K562 (cell line): ENCODE data around the gene AIG1. TPM values are rescaled to one million over a fixed set of nuclear protein-coding genes. Genes with fewer than 3 reads are reported as not detected.
A peak's percentile ranks its signal among the peaks of the same experiment; 100 is the strongest.

Experiments used
- ATAC-seq: fragments of 200-7000 bp; cut with Tn5 transposase; 3 replicates; pipeline ENCODE4 v1.9.1; 2020; ENCODE audit warnings: moderate library complexity
- BruUV-seq: library from RNA; stranded (reverse); fragments of 400-500 nt; replicated peaks from 2 replicates; lab custom pipeline; 2021; lab: Mats Ljungman, UMichigan
- CTCF ChIA-PET: fragments of 300-600 bp; formaldehyde crosslinking; extraction: SDS; loops from one replicate; lab custom pipeline; 2021; ENCODE audit warnings: low intra/inter-chr PET ratio; lab: Yijun Ruan, JAX
- POLR2A ChIA-PET: fragments of 300-600, 350-650 bp; sonication (Branson Sonifier 250); formaldehyde crosslinking; extraction: SDS; loops from one replicate; lab custom pipeline; 2021; ENCODE audit warnings: antibody characterized with exemption, inconsistent platforms; lab: Yijun Ruan, JAX
- DNase-seq, 4 experiments: peaks; one replicate each; pipeline versions ENCODE4 v3.0.0 to v3.0.0-alpha.2; 2011 to 2018; ENCODE audit warnings: low spot score in 3 of 4, mixed read lengths in 3 of 4; ENCODE audit errors: extremely low read depth in 1 of 4
- FAIRE-seq: peaks from 2 replicates; lab custom pipeline; 2011; peaks lifted over from hg19 to GRCh38; lab: Jason Lieb, UNC
- H2AFZ ChIP-seq: 2 replicates; pipeline ENCODE4 v1.6.0; 2011; ENCODE audit warnings: low read depth, low read length, control low read depth, inconsistent platforms
- H3K27ac ChIP-seq: fragments of 200-600 bp; 3 replicates; pipeline ENCODE4 v1.8.0; 2011; ENCODE audit warnings: low read depth, mild to moderate bottlenecking, control low read depth, inconsistent platforms, low read length, moderate library complexity, mixed read lengths; ENCODE audit errors: extremely low read depth
- H3K27me3 ChIP-seq, 2 experiments: fragments of 300-600 bp in 1 of 2; 2 replicates in 1 of 2; 3 replicates in 1 of 2; pipeline versions ENCODE4 v1.6.0 to v1.8.0; 2011; ENCODE audit warnings: inconsistent platforms in 2 of 2, low read length in 2 of 2, mild to moderate bottlenecking in 1 of 2, mixed read lengths in 1 of 2, moderate library complexity in 1 of 2; ENCODE audit not compliant: control insufficient read depth in 2 of 2, insufficient read depth in 2 of 2
- H3K36me3 ChIP-seq: fragments of 300-600 bp; 3 replicates; pipeline ENCODE4 v1.8.0; 2011; ENCODE audit warnings: mild to moderate bottlenecking, low read length, inconsistent platforms; ENCODE audit not compliant: control insufficient read depth, insufficient read depth
- H3K4me1 ChIP-seq, 2 experiments: fragments of 200-600 bp in 1 of 2; replicated peaks in 1 of 2; 2 replicates in 1 of 2; 3 replicates in 1 of 2; pipeline versions ENCODE4 v1.5.1 to v1.8.0; 2011; ENCODE audit warnings: inconsistent platforms in 2 of 2, low read length in 2 of 2, mild to moderate bottlenecking in 1 of 2, mixed read lengths in 1 of 2, moderate library complexity in 1 of 2; ENCODE audit not compliant: control insufficient read depth in 2 of 2, insufficient read depth in 2 of 2
- H3K4me2 ChIP-seq: 2 replicates; pipeline ENCODE4 v1.6.1; 2011; ENCODE audit warnings: low read length, control low read depth, inconsistent platforms, mixed read lengths; ENCODE audit not compliant: insufficient read depth
- H3K4me3 ChIP-seq: fragments of 200-600 bp; sonication (generic), shearing (Covaris generic); 2 replicates; pipeline ENCODE4 v1.5.1; 2016; ENCODE audit warnings: control low read depth, inconsistent platforms
- H3K79me2 ChIP-seq: fragments of 200-600 bp; 3 replicates; pipeline ENCODE4 v1.8.0; 2011; ENCODE audit warnings: low read length, inconsistent platforms; ENCODE audit not compliant: control insufficient read depth, insufficient read depth
- H3K9ac ChIP-seq, 2 experiments: 2 replicates each; pipeline versions ENCODE4 v1.6.0 to v1.6.1; 2011; ENCODE audit warnings: low read depth in 2 of 2, low read length in 2 of 2, control low read depth in 1 of 2, inconsistent platforms in 1 of 2, mild to moderate bottlenecking in 1 of 2, mixed read lengths in 1 of 2; ENCODE audit not compliant: insufficient read depth in 1 of 2
- H3K9me1 ChIP-seq: one replicate; pipeline ENCODE4 v1.6.0; 2011; ENCODE audit warnings: inconsistent platforms, mild to moderate bottlenecking, low read length, moderate library complexity; ENCODE audit not compliant: control insufficient read depth, insufficient read depth
- H3K9me3 ChIP-seq: replicated peaks from 2 replicates; pipeline ENCODE4 v1.5.1; 2011; ENCODE audit warnings: low read depth, low read length, inconsistent platforms; ENCODE audit not compliant: control insufficient read depth, insufficient read depth
- H4K20me1 ChIP-seq: replicated peaks from 2 replicates; pipeline ENCODE4 v1.6.1; 2011; ENCODE audit warnings: low read length, inconsistent platforms, mixed read lengths; ENCODE audit not compliant: control insufficient read depth, insufficient read depth
- MEIS2 ChIP-seq: fragments of 450-650 bp; IDR thresholded peaks from 2 replicates; pipeline ENCODE4 v1.6.1; 2014; ENCODE audit warnings: mild to moderate bottlenecking; ENCODE audit not compliant: partially characterized antibody
- NR2C1 ChIP-seq, 2 experiments: fragments of 450-650 bp; IDR thresholded peaks; 2 replicates each; pipeline ENCODE4 v1.6.1; 2017; ENCODE audit warnings: mild to moderate bottlenecking in 2 of 2, antibody characterized with exemption in 1 of 2, inconsistent platforms in 1 of 2, missing compliant biosample characterization in 1 of 2, missing genetic modification characterization in 1 of 2
- NR2C2 ChIP-seq, 2 experiments: fragments of 200-800 bp in 1 of 2; sonication (Bioruptor generic) in 1 of 2; sonication (generic) in 1 of 2; formaldehyde crosslinking in 1 of 2; IDR thresholded peaks; 2 replicates each; pipeline versions ENCODE4 v1.6.1 to v1.8.0; 2016 to 2022; ENCODE audit warnings: mild to moderate bottlenecking in 1 of 2, missing compliant biosample characterization in 1 of 2, missing genetic modification characterization in 1 of 2, missing genetic modification reagents in 1 of 2
- RBM22 ChIP-seq: fragments of 200-400 bp; formaldehyde crosslinking; IDR thresholded peaks from 2 replicates; pipeline ENCODE4 v1.6.1; 2018; ENCODE audit warnings: low read length, low read depth; ENCODE audit not compliant: poor library complexity, severe bottlenecking
- RFX1 ChIP-seq: fragments of 450-650 bp; IDR thresholded peaks from 2 replicates; pipeline ENCODE4 v1.6.1; 2016; ENCODE audit warnings: mild to moderate bottlenecking, moderate library complexity
- SOX6 ChIP-seq: fragments of 450-650 bp; IDR thresholded peaks from 2 replicates; pipeline ENCODE4 v1.6.1; 2014; ENCODE audit warnings: mild to moderate bottlenecking
- TEAD2 ChIP-seq: fragments of 450-650 bp; IDR thresholded peaks from 2 replicates; pipeline ENCODE4 v1.6.1; 2016; ENCODE audit warnings: missing genetic modification characterization, control low read depth, missing compliant biosample characterization
- ZSCAN32 ChIP-seq: fragments of 450-650 bp; formaldehyde crosslinking; IDR thresholded peaks from 2 replicates; pipeline ENCODE4 v1.4.0; 2020; ENCODE audit warnings: mild to moderate bottlenecking, moderate library complexity
- WGBS: fragments of 100-300 bp; shearing (Covaris generic); methylation state at CpG from one replicate; pipeline ENCODE4 v1.1.6; 2016; ENCODE audit warnings: low coverage, mixed read lengths; ENCODE audit not compliant: insufficient coverage; ENCODE audit errors: missing lambda C conversion rate; 5-methylcytosine and 5-hydroxymethylcytosine counted together
- in situ Hi-C: fragments of 300-500 bp; cut with MboI; formaldehyde crosslinking; loops from 4 replicates; pipeline ENCODE4 v1.15.0; 2018; ENCODE audit warnings: inconsistent platforms, mixed read lengths
- intact Hi-C: fragments of 100-400 bp; cut with micrococcal nuclease; formaldehyde crosslinking; loops from 2 replicates; pipeline ENCODE4 v1.14.2; 2022
- polyA plus RNA-seq, 8 experiments: library from polyadenylated mRNA; depleted of rRNA in 4 of 8; stranded (reverse) in 5 of 8; unstranded in 3 of 8; fragments of >200 nt; fragmentation: Nextera tagmentation in 2 of 8; fragmentation: Illumina TruSeq in 1 of 8; extraction: Ambion mirVana in 2 of 8; extraction: Trizol in 1 of 8; gene quantifications; 2 replicates each; pipeline versions ENCODE4 v1.2.1 to v1.2.3, GENCODE V29; 2011 to 2014; ENCODE audit warnings: inconsistent platforms in 1 of 8, missing spikeins in 1 of 8
- total RNA-seq, 7 experiments: library from RNA; depleted of rRNA in 6 of 7; stranded (reverse); fragments of >200 nt in 6 of 7; fragmentation: Illumina TruSeq in 2 of 7; extraction: Trizol in 2 of 7; gene quantifications; 2 replicates each; pipeline versions ENCODE4 v1.2.1 to v1.2.3, GENCODE V29; 2011 to 2021; ENCODE audit warnings: low replicate concordance in 1 of 7

The AIG1 gene
- total and polyA plus RNA-seq, 9 of the 15 experiments (the other 6 are each of a cell fraction or from before 2014, with no cell fraction given), result 74.8 to 333 (median 127) TPM

DNA sequence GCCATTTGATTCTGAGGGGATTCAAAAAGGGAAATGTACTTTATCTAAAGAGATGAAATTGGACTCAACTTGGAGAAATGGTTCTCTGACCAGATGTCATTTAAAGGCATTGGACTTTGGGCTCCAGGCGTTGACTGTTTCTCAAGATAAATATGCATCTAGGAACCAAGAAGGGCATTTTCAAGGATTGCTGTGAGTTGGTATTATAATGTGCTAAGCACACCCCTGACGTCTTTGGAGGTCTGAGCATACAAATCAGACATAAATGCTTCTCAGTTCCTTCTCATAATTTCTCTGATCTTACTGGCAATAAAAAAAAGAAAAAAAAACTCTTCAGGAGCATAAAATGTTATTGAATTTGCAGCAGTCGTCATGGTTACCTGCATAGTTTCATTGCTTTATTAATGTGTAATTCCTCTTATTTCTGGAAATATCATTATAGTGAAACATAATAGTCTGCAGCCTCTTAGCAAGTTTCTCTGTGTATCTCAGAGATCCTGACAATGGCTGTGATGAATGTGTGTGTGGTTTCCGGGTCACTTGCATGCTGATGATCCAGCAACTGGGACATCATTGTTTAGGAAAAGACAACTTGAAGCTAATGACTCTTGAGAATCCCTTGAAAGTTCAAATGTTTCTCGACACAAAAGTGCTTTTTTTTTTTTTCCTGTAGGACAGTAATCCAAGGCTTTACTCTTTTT, 136.0 kb downstream of the AIG1 start:
- intact Hi-C loops, result no loop called here
- Histone ChIP-seq H3K79me2 (peaks cover 29% of the 10 kb centered on the region; the same call in 1 of the 3 replicates), H3K36me3 (peaks cover 92% of the 10 kb centered on the region), H3K4me3 (no peak overlapping the region), H3K27ac (no peak overlapping the region), H3K9ac (no peak overlapping the region), H3K4me1 (peaks cover 4 to 61% of the 10 kb centered on the region in 2 experiments), H4K20me1 (no peaks in the 10 kb centered on the region), H3K9me1 (no peaks in the 10 kb centered on the region), H2AFZ (no peak overlapping the region), H3K4me2 (no peak overlapping the region), H3K9me3 (no peaks in the 10 kb centered on the region), H3K27me3 (no peaks in the 10 kb centered on the region)
- 64% methylated on average over 5 of the region's 5 CpGs for WGBS
- in situ Hi-C loops, result no loop called here
- no TSS peak for BruUV-seq
- CTCF ChIA-PET, result no interaction called here
- POLR2A ChIA-PET, result interaction anchor here (0.8 kb wide), 1 partner anchor 32 kb away, joined by 4 read pairs; no protein-coding TSS in a partner anchor
- no peak for FAIRE-seq
- peak in 1 of 4 experiments; percentile 27 for DNase-seq
- TF ChIP-seq TEAD2 (tag), result no peak
- TF ChIP-seq RBM22, result peak; percentile 59
- no peak for TF ChIP-seq NR2C1 (IDR thresholded peaks at IDR 0.05)
- TF ChIP-seq NR2C1 (tag; IDR thresholded peaks at IDR 0.05), result peak; percentile 13; the same call in 1 of the 2 replicates
- peak; percentile 84 for TF ChIP-seq RFX1
- peak; percentile 78 for TF ChIP-seq MEIS2
- 0 out of 2 replicates have a peak, but pooled peaks have one; percentile 11 for TF ChIP-seq SOX6
- TF ChIP-seq NR2C2 (CRISPR knock-in tag; IDR thresholded peaks at IDR 0.05), result no peak
- TF ChIP-seq NR2C2 (tag; IDR thresholded peaks at IDR 0.05), result peak; percentile 42; the same call in 1 of the 2 replicates
- TF ChIP-seq ZSCAN32 (CRISPR knock-in tag), result no peak
- ATAC-seq, result no peak
